GM19193 (cell line): Measurements from ENCODE around the gene CELA2B.

Experiments
- POLR2A ChIP-seq: IDR thresholded peaks from 4 replicates; pipeline ENCODE4 v1.6.1; 2011; ENCODE audit not compliant: insufficient read depth, insufficient read length; ENCODE audit errors: extremely low read depth

CELA2B gene

GRCh38 chr1:15524283-15525049 lies 48.6 kb downstream of the CELA2B start:
- no peak for TF ChIP-seq POLR2A

- peak; percentile 31 for TF ChIP-seq POLR2A
Measured at GRCh38 chr1:15525050-15526020, 49.4 kb downstream of the CELA2B start.

GRCh38 chr1:15526021-15526489 lies 50.2 kb downstream of the CELA2B start:
- no peak for TF ChIP-seq POLR2A

GRCh38 chr1:15526490-15527339 lies 50.8 kb downstream of the CELA2B start, which contains the start of gene DNAJC16:
Gene DNAJC16 (plus strand): TSS chr1:15526848. CDS start chr1:15529106, 2,258 bp downstream.
- TF ChIP-seq POLR2A, result peak; percentile 71

GRCh38 chr1:15531003-15531402 lies 55.1 kb downstream of the CELA2B start:
- no peak for TF ChIP-seq POLR2A

GRCh38 chr1:15531682-15532081 lies 55.8 kb downstream of the CELA2B start:
- TF ChIP-seq POLR2A, result no peak

- no peak for TF ChIP-seq POLR2A
Measured at GRCh38 chr1:15538771-15539170, 62.9 kb downstream of the CELA2B start.

- TF ChIP-seq POLR2A, result no peak
Measured at GRCh38 chr1:15540186-15540585, 64.3 kb downstream of the CELA2B start.
